ENCODE results near the gene NPPC. TPM values are rescaled to one million over a fixed set of nuclear protein-coding genes. Genes with fewer than 3 reads are reported as not detected.

The NPPC gene
- total RNA-seq, result not detected

GRCh38 chr2:231926180-231926741, at the start of gene NPPC:
TSS of gene NPPC (minus strand) at chr2:231926396. CDS start at chr2:231926249, 147 bp downstream.
- ATAC-seq, result no peak
- Histone ChIP-seq H3K27ac (peak within 1 kb of the TSS in 1 of 4 donors; percentile 1), H3K36me3 (no peaks in the 10 kb centered on the region), H3K9me3 (no peaks in the 10 kb centered on the region), H3K4me3 (peak within 1 kb of the TSS; percentile 1 to 52), H3K4me1 (peaks cover 0 to 42% (median 11%) of the 10 kb centered on the region in 3 donors), H3K27me3 (peaks cover 94% of the 10 kb centered on the region)
- TF ChIP-seq POLR2AphosphoS5 (IDR thresholded peaks at IDR 0.05) (no peak), CTCF (IDR thresholded peaks at IDR 0.05) (peak in 1 of 4 experiments; percentile 37)
- WGBS, 2 donors (ENCODE audit: low coverage in 1 of 2), result no CpG with 5 or more reads among the region's 54 CpGs

GRCh38 chr2:231975001-231975400, 48.8 kb upstream of the NPPC start:
- TF ChIP-seq POLR2AphosphoS5 (IDR thresholded peaks at IDR 0.05) (no peak), CTCF (IDR thresholded peaks at IDR 0.05) (no peak), POLR2A (IDR thresholded peaks at IDR 0.05) (no peak)
- 78 to 93% methylated on average over 2 of the region's 2 CpGs for WGBS, 2 donors (ENCODE audit: low coverage in 1 of 2)

GRCh38 chr2:231970461-231970860, 44.3 kb upstream of the NPPC start:
- H3K27me3 ChIP-seq, result no peaks in the 10 kb centered on the region
- TF ChIP-seq EP300 (IDR thresholded peaks at IDR 0.05), result no peak
- TF ChIP-seq CTCF (IDR thresholded peaks at IDR 0.05), result no peak
- no peak for TF ChIP-seq POLR2AphosphoS5 (IDR thresholded peaks at IDR 0.05)
- no peak for TF ChIP-seq POLR2A (IDR thresholded peaks at IDR 0.05)
- H3K4me3 ChIP-seq, result no peak overlapping the region
- H3K9me3 ChIP-seq, result no peaks in the 10 kb centered on the region
- ATAC-seq, result no peak
- peaks cover 0 to 2% (median 0%) of the 10 kb centered on the region in 3 donors for H3K4me1 ChIP-seq
- H3K27ac ChIP-seq, result no peak overlapping the region
- WGBS, 2 donors (ENCODE audit: low coverage in 1 of 2), result 79 to 97% methylated on average over 3 of the region's 3 CpGs
- H3K36me3 ChIP-seq, result no peaks in the 10 kb centered on the region

More at GRCh38 chr2:231975001-231975400, 48.8 kb upstream of the NPPC start:
- no peak for ATAC-seq
- no peaks in the 10 kb centered on the region for H3K9me3 ChIP-seq
- H3K27ac ChIP-seq, result no peak overlapping the region
- no peak overlapping the region for H3K4me3 ChIP-seq
- H3K4me1 ChIP-seq, result no peaks in the 10 kb centered on the region
- H3K27me3 ChIP-seq, result no peaks in the 10 kb centered on the region
- no peaks in the 10 kb centered on the region for H3K36me3 ChIP-seq

GRCh38 chr2:231968820-231969219, 42.6 kb upstream of the NPPC start:
- ATAC-seq, result no peak
- H3K9me3 ChIP-seq, result no peaks in the 10 kb centered on the region
- H3K27me3 ChIP-seq, result no peaks in the 10 kb centered on the region
- no peak overlapping the region for H3K4me3 ChIP-seq
- no peak overlapping the region for H3K27ac ChIP-seq
- H3K4me1 ChIP-seq, result peaks cover 0 to 16% (median 0%) of the 10 kb centered on the region in 3 donors
- no peaks in the 10 kb centered on the region for H3K36me3 ChIP-seq
- 89 to 97% methylated on average over 5 to 6 of the region's 6 CpGs for WGBS, 2 donors (ENCODE audit: low coverage in 1 of 2)
- no peak for TF ChIP-seq CTCF (IDR thresholded peaks at IDR 0.05)
- no peak for TF ChIP-seq POLR2AphosphoS5 (IDR thresholded peaks at IDR 0.05)
- TF ChIP-seq EP300 (IDR thresholded peaks at IDR 0.05), result no peak
- TF ChIP-seq POLR2A (IDR thresholded peaks at IDR 0.05), result no peak

- no peaks in the 10 kb centered on the region for H3K36me3 ChIP-seq
- 67 to 74% methylated on average over 3 to 4 of the region's 4 CpGs for WGBS, 2 donors (ENCODE audit: low coverage in 1 of 2)
- no peak overlapping the region for H3K27ac ChIP-seq
- H3K27me3 ChIP-seq, result no peaks in the 10 kb centered on the region
- TF ChIP-seq EP300 (IDR thresholded peaks at IDR 0.05) (no peak), POLR2AphosphoS5 (IDR thresholded peaks at IDR 0.05) (no peak), POLR2A (IDR thresholded peaks at IDR 0.05) (no peak), CTCF (IDR thresholded peaks at IDR 0.05) (no peak)
- peaks cover 0 to 34% (median 0%) of the 10 kb centered on the region in 3 donors for H3K4me1 ChIP-seq
- H3K9me3 ChIP-seq, result no peaks in the 10 kb centered on the region
- ATAC-seq, result no peak
- no peak overlapping the region for H3K4me3 ChIP-seq
Observed at GRCh38 chr2:231966886-231967285, 40.7 kb upstream of the NPPC start.
